ENCODE data around the gene RPS6KA6.

DNA sequence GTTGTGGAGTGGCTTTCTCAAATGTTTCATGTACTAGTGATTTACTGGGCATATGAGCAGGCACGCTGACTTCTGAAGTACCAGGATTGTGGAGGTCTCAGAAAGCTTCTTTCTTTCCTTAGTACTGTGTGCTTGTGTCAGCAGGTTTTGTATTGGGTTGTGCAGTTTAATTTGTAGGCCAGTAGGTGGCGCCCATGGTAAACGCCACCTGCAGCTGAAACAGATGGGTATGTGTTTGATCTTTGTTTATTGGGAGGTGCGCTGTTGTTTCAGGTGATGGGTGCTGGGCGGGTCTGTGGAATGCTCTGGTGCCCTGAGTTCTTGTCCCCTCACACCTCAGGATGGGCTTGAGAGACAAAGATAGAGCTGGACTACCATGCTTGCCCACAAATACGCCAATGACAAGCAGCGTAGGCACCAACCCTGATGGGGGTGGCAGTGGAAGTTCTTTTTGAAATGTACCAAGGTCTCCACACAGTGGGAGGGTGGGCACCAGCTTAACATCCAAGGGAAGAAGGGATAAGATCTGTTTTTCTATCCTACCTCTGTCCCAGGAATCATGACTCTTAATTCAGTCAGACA is 141.5 kb downstream of the RPS6KA6 start:
- no peak for TF ChIP-seq POLR2AphosphoS5 (IDR thresholded peaks at IDR 0.05; ENCODE audit: low read depth, low read length)
- TF ChIP-seq POLR2A (IDR thresholded peaks at IDR 0.05; ENCODE audit: low read depth, low read length): no peak
- no peak for TF ChIP-seq TAF1 (IDR thresholded peaks at IDR 0.05; ENCODE audit: borderline replicate concordance, low read depth, low read length)

All from GM12892 (cell line).